Measurements from ENCODE around the gene PLAC9. TPM values are rescaled to one million over a fixed set of nuclear protein-coding genes. Genes with fewer than 3 reads are reported as not detected.
A peak's percentile ranks its signal among the peaks of the same experiment; 100 is the strongest.

PLAC9 gene
- total and polyA plus RNA-seq, 9 donors, result 3.1 to 16.9 (median 6.7) TPM

DNA sequence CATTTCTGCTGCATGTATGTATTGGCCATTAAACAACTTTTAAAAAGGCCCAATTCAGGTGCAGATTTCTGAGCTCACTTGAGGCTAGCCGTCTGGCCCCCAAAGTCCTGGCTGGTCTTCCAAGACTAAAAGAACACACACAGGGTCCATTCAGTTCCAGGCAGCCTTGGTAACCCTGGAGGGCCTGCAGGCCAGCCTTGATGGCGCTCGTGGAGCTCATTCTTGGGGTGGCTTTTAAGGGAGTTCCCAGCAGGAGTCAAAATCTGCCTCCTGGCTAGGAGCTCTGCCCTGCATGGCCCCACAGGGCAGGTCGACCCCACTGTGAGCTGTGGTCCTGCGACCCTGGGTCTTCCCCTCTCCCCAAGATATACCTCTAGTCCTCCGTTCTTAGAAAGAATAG is 44.0 kb downstream of the PLAC9 start:
- intact Hi-C loops (cut with DNase I), result no loop called here
- Histone ChIP-seq H3K9me3 (no peaks in the 10 kb centered on the region), H3K4me3 (no peak overlapping the region), H3K4me1 (ENCODE audit: insufficient read depth) (peaks cover 4% of the 10 kb centered on the region), H3K27ac (no peak overlapping the region), H3K27me3 (no peaks in the 10 kb centered on the region), H3K36me3 (no peaks in the 10 kb centered on the region)
- TF ChIP-seq EP300 (IDR thresholded peaks at IDR 0.05), result no peak
- TF ChIP-seq, protein P1, sequence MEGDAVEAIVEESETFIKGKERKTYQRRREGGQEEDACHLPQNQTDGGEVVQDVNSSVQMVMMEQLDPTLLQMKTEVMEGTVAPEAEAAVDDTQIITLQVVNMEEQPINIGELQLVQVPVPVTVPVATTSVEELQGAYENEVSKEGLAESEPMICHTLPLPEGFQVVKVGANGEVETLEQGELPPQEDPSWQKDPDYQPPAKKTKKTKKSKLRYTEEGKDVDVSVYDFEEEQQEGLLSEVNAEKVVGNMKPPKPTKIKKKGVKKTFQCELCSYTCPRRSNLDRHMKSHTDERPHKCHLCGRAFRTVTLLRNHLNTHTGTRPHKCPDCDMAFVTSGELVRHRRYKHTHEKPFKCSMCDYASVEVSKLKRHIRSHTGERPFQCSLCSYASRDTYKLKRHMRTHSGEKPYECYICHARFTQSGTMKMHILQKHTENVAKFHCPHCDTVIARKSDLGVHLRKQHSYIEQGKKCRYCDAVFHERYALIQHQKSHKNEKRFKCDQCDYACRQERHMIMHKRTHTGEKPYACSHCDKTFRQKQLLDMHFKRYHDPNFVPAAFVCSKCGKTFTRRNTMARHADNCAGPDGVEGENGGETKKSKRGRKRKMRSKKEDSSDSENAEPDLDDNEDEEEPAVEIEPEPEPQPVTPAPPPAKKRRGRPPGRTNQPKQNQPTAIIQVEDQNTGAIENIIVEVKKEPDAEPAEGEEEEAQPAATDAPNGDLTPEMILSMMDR (IDR thresholded peaks at IDR 0.05), result no peak
- TF ChIP-seq POLR2A (IDR thresholded peaks at IDR 0.05), result no peak
- DNase-seq, result peak in 1 of 5 donors; percentile 24
- 89 to 95% (median 90%) methylated on average over 6 of the region's 6 CpGs for WGBS, 3 donors

DNA sequence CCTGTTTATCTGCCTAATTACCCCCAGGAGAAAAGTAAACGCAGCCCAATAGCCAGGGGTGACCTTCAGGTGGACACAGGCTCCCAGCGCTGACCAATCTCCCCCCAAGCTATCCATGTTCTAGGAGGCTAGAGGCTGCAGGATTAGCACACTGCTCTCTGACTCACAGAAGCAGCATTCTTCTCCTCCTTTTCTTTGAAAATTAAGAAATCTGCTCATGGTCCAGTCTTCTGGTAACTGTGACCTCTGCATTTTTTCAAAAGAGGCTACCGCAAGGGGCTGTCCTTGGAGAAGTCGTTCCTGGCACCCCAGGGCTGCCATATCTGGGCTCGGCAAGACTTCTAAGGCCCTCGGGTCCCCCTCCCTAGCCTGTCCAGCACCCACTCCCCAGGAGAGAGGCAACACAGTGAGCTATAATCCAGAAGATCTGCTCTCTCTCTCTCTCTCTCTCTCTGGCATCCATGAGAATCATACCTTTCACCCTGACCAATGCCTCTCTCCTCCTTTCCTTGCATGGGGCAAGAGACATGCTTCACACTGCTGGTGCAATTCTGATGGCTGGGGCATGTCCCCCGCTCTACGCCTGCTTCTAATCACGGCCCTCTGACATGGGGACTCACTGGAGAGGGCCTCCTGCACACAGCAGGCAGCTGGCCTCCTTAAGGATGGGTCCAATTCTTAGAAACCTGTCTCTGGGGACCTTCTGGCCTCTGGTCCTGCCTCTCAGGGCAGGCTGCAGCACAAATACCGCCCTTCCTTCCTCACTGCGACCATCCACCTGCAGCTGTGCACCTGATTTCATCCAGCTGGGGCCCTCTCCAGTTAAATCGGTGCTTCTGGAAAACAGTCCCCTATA is 45.5 kb downstream of the PLAC9 start:
- WGBS, 3 donors, result 65 to 81% (median 67%) methylated on average over 12 of the region's 12 CpGs
- DNase-seq, result peak in 1 of 5 donors; percentile 19
- Histone ChIP-seq H3K4me3 (no peak overlapping the region), H3K4me1 (ENCODE audit: insufficient read depth) (peaks cover 4% of the 10 kb centered on the region), H3K27ac (no peak overlapping the region), H3K9me3 (no peaks in the 10 kb centered on the region), H3K27me3 (no peaks in the 10 kb centered on the region), H3K36me3 (no peaks in the 10 kb centered on the region)
- intact Hi-C loops (cut with DNase I), result loop anchor here in 1 of 4 donors (2.0 kb wide), 1 partner anchor 43 kb away; no protein-coding TSS in a partner anchor
- TF ChIP-seq POLR2A (IDR thresholded peaks at IDR 0.05) (no peak), EP300 (IDR thresholded peaks at IDR 0.05) (no peak)
- TF ChIP-seq, protein P1 (IDR thresholded peaks at IDR 0.05), result no peak

DNA sequence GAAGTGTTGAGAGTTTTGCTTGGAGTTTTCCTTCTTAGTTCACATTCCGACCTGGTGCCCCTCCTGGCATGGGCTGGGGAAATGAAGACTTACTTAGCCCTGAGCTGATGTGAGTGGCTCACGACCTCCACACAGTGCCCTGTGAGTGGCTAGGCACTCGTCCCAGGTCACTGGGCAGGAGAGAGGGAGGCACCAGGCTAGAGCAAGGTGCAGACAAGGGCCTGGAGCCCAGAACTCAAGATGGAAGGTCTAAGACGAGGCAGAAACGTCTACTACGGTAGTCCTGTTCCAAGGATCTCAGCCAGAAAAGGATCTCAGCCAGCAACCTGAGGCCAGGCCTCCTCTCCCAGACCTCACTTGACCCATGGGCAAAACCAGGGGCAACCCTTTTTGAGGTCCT is 50.5 kb downstream of the PLAC9 start:
- H3K27ac ChIP-seq, result no peak overlapping the region
- intact Hi-C loops (cut with DNase I), result no loop called here
- no peaks in the 10 kb centered on the region for H3K36me3 ChIP-seq
- no peak overlapping the region for H3K4me3 ChIP-seq
- DNase-seq, result peak in 1 of 5 donors; percentile 17
- TF ChIP-seq, protein P1 (IDR thresholded peaks at IDR 0.05), result no peak
- no peak for TF ChIP-seq POLR2A (IDR thresholded peaks at IDR 0.05)
- TF ChIP-seq EP300 (IDR thresholded peaks at IDR 0.05), result no peak
- no peaks in the 10 kb centered on the region for H3K27me3 ChIP-seq
- H3K4me1 ChIP-seq (ENCODE audit: insufficient read depth), result peaks cover 21% of the 10 kb centered on the region
- H3K9me3 ChIP-seq, result no peaks in the 10 kb centered on the region
- WGBS, 3 donors, result 72 to 86% (median 76%) methylated on average over 6 of the region's 6 CpGs

DNA sequence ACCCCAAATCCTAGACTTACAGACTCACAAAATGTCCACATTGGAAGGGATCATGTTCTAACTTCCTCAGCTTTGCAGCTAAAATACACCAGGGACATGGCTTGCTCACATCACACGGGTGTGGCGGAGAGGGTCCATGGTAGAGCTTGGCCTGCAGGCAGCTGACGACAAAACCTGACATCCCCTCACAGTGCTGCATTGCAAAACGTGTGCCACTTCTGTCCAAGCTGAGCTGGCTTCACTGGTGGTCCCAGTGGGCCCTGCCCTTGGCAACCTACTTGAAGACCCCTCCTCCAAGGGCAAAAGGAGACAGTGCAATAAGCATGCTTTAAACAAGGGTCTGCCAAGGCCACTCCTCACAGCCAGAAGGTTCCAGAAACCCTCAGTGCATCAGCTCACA is 50.9 kb downstream of the PLAC9 start:
- peaks cover 18% of the 10 kb centered on the region for H3K4me1 ChIP-seq (ENCODE audit: insufficient read depth)
- no peaks in the 10 kb centered on the region for H3K27me3 ChIP-seq
- peak in 1 of 5 donors; percentile 9 for DNase-seq
- no peak overlapping the region for H3K4me3 ChIP-seq
- H3K36me3 ChIP-seq, result no peaks in the 10 kb centered on the region
- TF ChIP-seq POLR2A (IDR thresholded peaks at IDR 0.05) (no peak), EP300 (IDR thresholded peaks at IDR 0.05) (no peak)
- TF ChIP-seq, protein P1 (IDR thresholded peaks at IDR 0.05), result no peak
- intact Hi-C loops (cut with DNase I), result no loop called here
- WGBS, 3 donors, result 82 to 92% (median 91%) methylated on average over 4 of the region's 4 CpGs
- H3K9me3 ChIP-seq, result no peaks in the 10 kb centered on the region
- H3K27ac ChIP-seq, result no peak overlapping the region
